Measurements from ENCODE around the gene LILRA5. TPM values are rescaled to one million over a fixed set of nuclear protein-coding genes. Genes with fewer than 3 reads are reported as not detected.
"Not testable (repeated sequence)": the region's sequence is repeated elsewhere in the genome, so short reads cannot be mapped to it uniquely, and the experiment has no call there.

The LILRA5 gene
- total RNA-seq, 1 donor from 2014 or later, result 2.9 TPM

GRCh38 chr19:54325194-54325621 is 12.2 kb upstream of the LILRA5 start:
- Histone ChIP-seq H3K9me3 (no peaks in the 10 kb centered on the region), H3K4me1 (no peaks in the 10 kb centered on the region), H3K27me3 (no peaks in the 10 kb centered on the region), H3K4me3 (no peak overlapping the region), H3K27ac (no peak overlapping the region), H3K36me3 (no peaks in the 10 kb centered on the region)
- intact Hi-C loops (cut with DNase I), result no loop called here
- no peak for TF ChIP-seq POLR2A (IDR thresholded peaks at IDR 0.05)
- TF ChIP-seq, protein P1, sequence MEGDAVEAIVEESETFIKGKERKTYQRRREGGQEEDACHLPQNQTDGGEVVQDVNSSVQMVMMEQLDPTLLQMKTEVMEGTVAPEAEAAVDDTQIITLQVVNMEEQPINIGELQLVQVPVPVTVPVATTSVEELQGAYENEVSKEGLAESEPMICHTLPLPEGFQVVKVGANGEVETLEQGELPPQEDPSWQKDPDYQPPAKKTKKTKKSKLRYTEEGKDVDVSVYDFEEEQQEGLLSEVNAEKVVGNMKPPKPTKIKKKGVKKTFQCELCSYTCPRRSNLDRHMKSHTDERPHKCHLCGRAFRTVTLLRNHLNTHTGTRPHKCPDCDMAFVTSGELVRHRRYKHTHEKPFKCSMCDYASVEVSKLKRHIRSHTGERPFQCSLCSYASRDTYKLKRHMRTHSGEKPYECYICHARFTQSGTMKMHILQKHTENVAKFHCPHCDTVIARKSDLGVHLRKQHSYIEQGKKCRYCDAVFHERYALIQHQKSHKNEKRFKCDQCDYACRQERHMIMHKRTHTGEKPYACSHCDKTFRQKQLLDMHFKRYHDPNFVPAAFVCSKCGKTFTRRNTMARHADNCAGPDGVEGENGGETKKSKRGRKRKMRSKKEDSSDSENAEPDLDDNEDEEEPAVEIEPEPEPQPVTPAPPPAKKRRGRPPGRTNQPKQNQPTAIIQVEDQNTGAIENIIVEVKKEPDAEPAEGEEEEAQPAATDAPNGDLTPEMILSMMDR (IDR thresholded peaks at IDR 0.05), result peak; percentile 27 to 61 (median 41)
- no peak for DNase-seq (ENCODE audit: extremely low spot score in 2 of 2)

DNA sequence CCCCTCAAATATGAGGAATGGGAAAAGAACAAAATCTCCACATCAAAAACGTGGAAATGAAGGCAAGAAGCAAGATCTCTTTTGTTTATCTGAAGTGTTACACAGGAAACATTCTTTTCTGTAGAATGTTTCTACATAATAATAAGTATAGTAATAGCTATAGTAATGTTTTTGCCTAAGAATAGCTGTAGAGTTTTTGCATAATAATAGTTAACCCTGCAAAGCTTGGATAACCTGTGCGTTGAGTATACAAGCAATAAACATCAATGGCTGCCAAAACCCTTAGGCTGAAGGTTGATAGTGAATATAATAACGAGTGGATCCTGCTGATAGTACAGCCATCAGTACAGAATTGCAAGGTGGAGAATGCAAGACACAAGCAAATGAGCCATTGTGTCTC is 11.1 kb upstream of the LILRA5 start:
- TF ChIP-seq, protein P1 (IDR thresholded peaks at IDR 0.05), result no peak
- TF ChIP-seq POLR2AphosphoS5 (IDR thresholded peaks at IDR 0.05; ENCODE audit: insufficient read depth in 1 of 2, low read depth in 1 of 2) (no peak), POLR2A (IDR thresholded peaks at IDR 0.05) (no peak)

GRCh38 chr19:54322934-54323333 is 10.0 kb upstream of the LILRA5 start:
- H3K4me1 ChIP-seq; intact Hi-C loops (cut with DNase I); DNase-seq (ENCODE audit: extremely low spot score in 2 of 2): not testable (repeated sequence)

More for the DNA sequence above, 11.1 kb upstream of the LILRA5 start:
- no peak overlapping the region for H3K4me3 ChIP-seq
- H3K36me3 ChIP-seq, result no peaks in the 10 kb centered on the region
- DNase-seq (ENCODE audit: extremely low spot score in 2 of 2), result no peak
- H3K27me3 ChIP-seq, result no peaks in the 10 kb centered on the region
- intact Hi-C loops (cut with DNase I), result no loop called here
- H3K4me1 ChIP-seq, result no peaks in the 10 kb centered on the region
- no peaks in the 10 kb centered on the region for H3K9me3 ChIP-seq
- H3K27ac ChIP-seq, result no peak overlapping the region

DNA sequence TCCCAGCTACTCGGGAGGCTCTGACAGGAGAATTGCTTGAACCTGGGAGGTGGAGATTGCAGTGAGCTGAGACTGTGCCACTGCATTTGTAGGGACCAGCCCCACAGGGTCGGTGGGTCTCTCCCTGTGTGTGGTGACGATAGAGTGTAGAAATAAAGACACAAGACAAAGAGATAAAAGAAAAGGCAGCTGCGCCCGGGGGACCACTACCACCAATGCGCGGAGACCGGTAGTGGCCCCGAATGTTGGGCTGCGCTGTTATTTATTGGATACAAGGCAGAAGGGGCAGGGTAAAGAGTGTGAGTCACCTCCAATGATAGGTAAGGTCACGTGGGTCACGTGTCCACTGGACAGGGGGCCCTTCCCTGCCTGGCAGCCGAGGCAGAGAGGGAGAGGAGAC is 9.3 kb upstream of the LILRA5 start:
- H3K27me3 ChIP-seq; H3K36me3 ChIP-seq; H3K9me3 ChIP-seq; intact Hi-C loops (cut with DNase I); DNase-seq (ENCODE audit: extremely low spot score in 2 of 2); H3K4me1 ChIP-seq; H3K27ac ChIP-seq; H3K4me3 ChIP-seq: not testable (repeated sequence)

More at GRCh38 chr19:54322934-54323333, 10.0 kb upstream of the LILRA5 start:
- H3K9me3 ChIP-seq, H3K4me3 ChIP-seq, H3K27me3 ChIP-seq, H3K36me3 ChIP-seq, H3K27ac ChIP-seq: not testable (repeated sequence)

- H3K4me3 ChIP-seq, result no peak overlapping the region
- no peak for DNase-seq (ENCODE audit: extremely low spot score in 2 of 2)
- no peak overlapping the region for H3K27ac ChIP-seq
- H3K9me3 ChIP-seq, result no peaks in the 10 kb centered on the region
- TF ChIP-seq, protein P1 (IDR thresholded peaks at IDR 0.05), result no peak
- no peak for TF ChIP-seq POLR2A (IDR thresholded peaks at IDR 0.05)
- TF ChIP-seq POLR2AphosphoS5 (IDR thresholded peaks at IDR 0.05; ENCODE audit: insufficient read depth in 1 of 2, low read depth in 1 of 2), result no peak
- H3K27me3 ChIP-seq, result no peaks in the 10 kb centered on the region
- H3K4me1 ChIP-seq, result no peaks in the 10 kb centered on the region
- H3K36me3 ChIP-seq, result no peaks in the 10 kb centered on the region
- intact Hi-C loops (cut with DNase I), result no loop called here
These were observed 7.1 kb upstream of the LILRA5 start for GRCh38 chr19:54319892-54320670.

- TF ChIP-seq, protein P1 (IDR thresholded peaks at IDR 0.05), result no peak
- TF ChIP-seq POLR2AphosphoS5 (IDR thresholded peaks at IDR 0.05; ENCODE audit: insufficient read depth in 1 of 2, low read depth in 1 of 2), result no peak
- no peak overlapping the region for H3K27ac ChIP-seq
- intact Hi-C loops (cut with DNase I), result no loop called here
- no peak for DNase-seq (ENCODE audit: extremely low spot score in 2 of 2)
- H3K36me3 ChIP-seq, result no peaks in the 10 kb centered on the region
- no peaks in the 10 kb centered on the region for H3K27me3 ChIP-seq
- H3K4me1 ChIP-seq, result no peaks in the 10 kb centered on the region
- no peak overlapping the region for H3K4me3 ChIP-seq
- no peaks in the 10 kb centered on the region for H3K9me3 ChIP-seq
These were observed 6.1 kb upstream of the LILRA5 start for GRCh38 chr19:54319049-54319448.

All from vagina (tissue), 2 donors.